Heart left ventricle (tissue), 16 donors: ENCODE measurements around the gene GALNT2. TPM values are rescaled to one million over a fixed set of nuclear protein-coding genes. Genes with fewer than 3 reads are reported as not detected.

Experiments used
- ATAC-seq, 4 donors: fragments of 200-7000 bp; cut with Tn5 transposase; one replicate each; pipeline ENCODE4 v1.9.1; 2020 to 2022; ENCODE audit warnings: moderate library complexity in 4 of 4, mild to moderate bottlenecking in 3 of 4, moderate number of reproducible peaks in 1 of 4
- DNase-seq, 5 donors: peaks; one replicate each; pipeline ENCODE4 v3.0.0-alpha.2; 2020
- H3K27ac ChIP-seq, 12 donors: fragments of 200-600 bp; sonication (generic) in 4 of 12; one replicate each; pipeline versions ENCODE4 v1.5.0 to v1.8.0; 2016 to 2022; ENCODE audit warnings: mild to moderate bottlenecking in 2 of 12
- H3K27me3 ChIP-seq, 9 donors: fragments of 200-600 bp; sonication (generic) in 2 of 9; one replicate each; pipeline versions ENCODE4 v1.5.1 to v1.8.0; 2016 to 2022; ENCODE audit warnings: mild to moderate bottlenecking in 3 of 9
- H3K36me3 ChIP-seq, 9 donors: fragments of 200-600 bp; sonication (generic) in 2 of 9; one replicate each; pipeline versions ENCODE4 v1.5.0 to v1.8.0; 2018 to 2022; ENCODE audit warnings: mild to moderate bottlenecking in 2 of 9
- H3K4me1 ChIP-seq, 12 donors: fragments of 200-600 bp; sonication (generic) in 4 of 12; one replicate each; pipeline versions ENCODE4 v1.5.0 to v1.8.0; 2016 to 2022; ENCODE audit warnings: mild to moderate bottlenecking in 3 of 12
- H3K4me3 ChIP-seq, 12 donors: fragments of 200-600 bp; sonication (generic) in 4 of 12; one replicate each; pipeline versions ENCODE4 v1.5.0 to v1.8.0; 2017 to 2022; ENCODE audit warnings: mild to moderate bottlenecking in 9 of 12, moderate library complexity in 4 of 12
- H3K9me3 ChIP-seq, 12 donors: fragments of 200-600 bp; sonication (generic) in 4 of 12; one replicate each; pipeline versions ENCODE4 v1.5.0 to v1.8.0; 2016 to 2022; ENCODE audit warnings: mild to moderate bottlenecking in 1 of 12
- CTCF ChIP-seq, 12 donors: fragments of 200-600 bp; sonication (generic) in 4 of 12; IDR thresholded peaks; one replicate each; pipeline versions ENCODE4 v1.5.0 to v1.8.0; 2018 to 2022; ENCODE audit warnings: antibody characterized with exemption in 12 of 12, mild to moderate bottlenecking in 5 of 12
- POLR2A ChIP-seq, 2 donors: fragments of 450-650 bp; IDR thresholded peaks; one replicate each; pipeline ENCODE4 v1.6.1; 2017; ENCODE audit warnings: antibody characterized with exemption in 2 of 2, mild to moderate bottlenecking in 2 of 2, moderate library complexity in 2 of 2
- WGBS, 4 donors: extraction: QIAGEN DNeasy Blood & Tissue Kit in 2 of 4; methylation state at CpG; one replicate each; pipeline versions ENCODE4 v1.1.5 to v1.1.7; 2013 to 2018; 5-methylcytosine and 5-hydroxymethylcytosine counted together
- intact Hi-C, 10 donors: fragments of 100-400 bp; cut with DNase I; formaldehyde crosslinking; loops; one replicate each; pipeline versions ENCODE4 v1.11.1 to v1.14.2; 2022
- polyA plus RNA-seq, 2 donors: library from polyadenylated mRNA; stranded (reverse); fragments of 200-250 nt; gene quantifications; one replicate each; pipeline ENCODE4 v1.2.3, GENCODE V29; 2013
- total RNA-seq, 9 donors: library from RNA; depleted of rRNA in 2 of 9; stranded (reverse); fragments of >200 nt in 2 of 9; fragmentation: NEBNext Ultra II Directional in 3 of 9; extraction: Animal tissue kit (Norgen Biotek cat#: 25700) in 3 of 9; gene quantifications; one replicate each; pipeline versions ENCODE4 v1.1.0 to v1.2.4, GENCODE V29; 2016 to 2023
- donor health status: ischemic (EF 13 %, LVEDD 7.1; RV severe dilation, severe dysfunction).
- donor health status: healthy with polysubstance abuse.
- donor health status: DM: no; HTN: yes; CAD: no.
- donor health status: DM: no; HTN: no; CAD: no.
- donor health status: ischemic (EF 25% LVEDD 6.9; RV normal size, moderate dysfunction).
- donor health status: ischemic (EF 25% LVEDD 5.7; RV mildly dilated, moderate dysfunction).
- donor health status: healthy.
- donor health status: DM: yes; HTN: yes; CAD: no.
- donor health status: ischemic (EF 35%, LVEDD 5.7; RV mildly dilated, moderate dysfunction).
- donor health status: nonischemic (EF 11% LVEDD 7.7; RV severe dilation, severe dysfunction).
- donor health status: DM: yes; HTN: yes; CAD: no.
- donor health status: PGD.
- donor health status: ischemic (EF 29% LVEDD 5.4; RV normal size, mild dysfunction).
- donor health status: nonischemic (EF 23%, LVEDD 6.1; RV moderate dilation, normal function).

The GALNT2 gene
- total and polyA plus RNA-seq, 11 donors: 10.1 to 44.9 (median 31.6) TPM

- Histone ChIP-seq H3K27ac (no peak overlapping the region), H3K27me3 (no peaks in the 10 kb centered on the region), H3K4me3 (no peak overlapping the region), H3K4me1 (peaks cover 0 to 52% (median 30%) of the 10 kb centered on the region in 12 donors), H3K36me3 (no peaks in the 10 kb centered on the region), H3K9me3 (peaks cover 0 to 6% (median 0%) of the 10 kb centered on the region in 12 donors)
- TF ChIP-seq POLR2A (IDR thresholded peaks at IDR 0.05): no peak
- no peak for TF ChIP-seq CTCF (IDR thresholded peaks at IDR 0.05)
- intact Hi-C loops: no loop called here
- no peak for DNase-seq
- no peak for ATAC-seq
- WGBS, 4 donors: 92 to 100% (median 97%) methylated on average over 5 of the region's 5 CpGs
Observed at GRCh38 chr1:230187290-230187689, 120.3 kb downstream of the GALNT2 start.

- H3K9me3 ChIP-seq: peaks cover 0 to 6% (median 0%) of the 10 kb centered on the region in 12 donors
- DNase-seq (no peak), ATAC-seq (no peak)
- H3K27me3 ChIP-seq: no peaks in the 10 kb centered on the region
- TF ChIP-seq POLR2A (IDR thresholded peaks at IDR 0.05) (no peak), CTCF (IDR thresholded peaks at IDR 0.05) (no peak)
- H3K27ac ChIP-seq: peak overlapping the region in 1 of 12 donors; percentile 28
- peaks cover 0 to 53% (median 30%) of the 10 kb centered on the region in 12 donors for H3K4me1 ChIP-seq
- no peaks in the 10 kb centered on the region for H3K36me3 ChIP-seq
- intact Hi-C loops: no loop called here
- WGBS, 4 donors: 82 to 91% (median 90%) methylated on average over 6 of the region's 6 CpGs
- no peak overlapping the region for H3K4me3 ChIP-seq
Observed at GRCh38 chr1:230188826-230189225, 121.8 kb downstream of the GALNT2 start.

- Histone ChIP-seq H3K4me1 (peaks cover 0 to 53% (median 30%) of the 10 kb centered on the region in 12 donors), H3K27ac (peak overlapping the region in 2 of 12 donors; percentile 82 to 84), H3K4me3 (no peak overlapping the region), H3K27me3 (no peaks in the 10 kb centered on the region), H3K9me3 (peaks cover 0 to 3% (median 0%) of the 10 kb centered on the region in 12 donors), H3K36me3 (no peaks in the 10 kb centered on the region)
- ATAC-seq (no peak), DNase-seq (no peak)
- WGBS, 4 donors: 85 to 97% (median 94%) methylated on average over 8 of the region's 8 CpGs
- intact Hi-C loops: no loop called here
- no peak for TF ChIP-seq CTCF (IDR thresholded peaks at IDR 0.05)
- TF ChIP-seq POLR2A (IDR thresholded peaks at IDR 0.05): no peak
Observed at GRCh38 chr1:230189341-230189740, 122.3 kb downstream of the GALNT2 start.

DNA sequence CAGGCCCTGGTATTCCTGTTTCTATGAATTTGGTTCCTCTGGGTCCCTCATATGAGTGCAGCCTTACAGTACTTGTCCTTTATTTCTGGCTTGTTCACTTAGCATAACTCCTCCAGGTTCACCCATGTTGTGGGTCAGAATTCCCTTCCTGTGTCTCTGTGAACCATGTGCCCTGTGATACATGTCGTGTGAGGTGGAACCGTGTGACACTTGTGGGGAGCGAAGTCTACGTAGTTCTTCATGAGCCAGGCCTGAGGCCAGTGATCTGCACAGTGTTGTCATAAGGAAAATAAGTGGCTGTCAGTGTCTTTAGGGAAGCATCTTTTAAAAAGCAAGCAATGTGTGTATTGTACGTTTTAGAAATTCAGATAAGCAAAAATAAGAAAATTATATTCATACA lies 122.8 kb downstream of the GALNT2 start:
- Histone ChIP-seq H3K27ac (peak overlapping the region in 7 of 12 donors; percentile 76 to 84 (median 80)), H3K36me3 (no peaks in the 10 kb centered on the region), H3K4me1 (peaks cover 0 to 53% (median 30%) of the 10 kb centered on the region in 12 donors), H3K4me3 (no peak overlapping the region), H3K27me3 (no peaks in the 10 kb centered on the region), H3K9me3 (no peaks in the 10 kb centered on the region)
- intact Hi-C loops: no loop called here
- 92 to 99% (median 95%) methylated on average over 5 of the region's 5 CpGs for WGBS, 4 donors
- DNase-seq (no peak), ATAC-seq (no peak)
- TF ChIP-seq CTCF (IDR thresholded peaks at IDR 0.05): no peak
- no peak for TF ChIP-seq POLR2A (IDR thresholded peaks at IDR 0.05)
